GM21737 (cell line): ENCODE data around the gene CSAD.
"Not testable (repeated sequence)": the region's sequence is repeated elsewhere in the genome, so short reads cannot be mapped to it uniquely, and the experiment has no call there.

Experiments
- ATAC-seq: cut with Tn5 transposase; IDR thresholded peaks from one replicate; pipeline ENCODE4 v1.9.1; 2021; ENCODE audit warnings: mild to moderate bottlenecking, moderate library complexity; ENCODE audit not compliant: unreplicated experiment

Gene CSAD

DNA sequence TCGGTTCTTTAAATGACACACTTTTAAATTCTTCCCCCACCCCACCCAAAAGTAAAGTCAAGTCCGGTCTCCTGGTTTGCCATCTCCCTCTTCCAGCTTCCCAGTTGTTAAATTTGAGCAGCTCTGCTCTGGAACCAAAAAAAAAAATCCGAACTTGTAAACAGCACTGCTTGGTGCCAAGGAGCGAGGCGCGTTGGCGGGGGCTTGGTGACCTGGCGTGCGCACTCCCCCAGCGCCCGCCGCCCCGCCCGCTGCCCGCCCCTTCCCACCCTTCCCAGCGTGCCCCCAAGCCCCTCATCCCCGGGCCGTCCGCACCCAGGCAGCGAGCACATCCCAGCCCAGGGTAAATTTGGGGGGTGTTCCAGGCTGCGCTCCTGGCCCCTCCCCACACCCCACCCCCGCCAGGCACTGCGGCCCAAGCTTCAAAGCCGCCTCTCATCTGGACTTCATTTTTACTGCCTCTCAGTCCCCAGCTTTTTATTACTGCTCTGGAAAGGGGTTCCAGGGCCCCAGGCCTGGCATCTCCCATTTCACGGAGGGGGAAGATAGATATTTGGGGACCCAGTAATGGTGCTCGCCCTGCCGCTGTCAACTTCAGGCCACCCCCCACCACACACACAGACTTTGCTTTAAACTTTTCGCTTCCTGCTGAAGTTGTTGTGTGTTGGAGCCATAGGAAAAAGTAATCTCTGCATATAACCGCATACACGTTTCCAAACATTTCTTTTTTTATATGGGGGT, 38.0 kb upstream of the CSAD start:
- ATAC-seq, result no peak

DNA sequence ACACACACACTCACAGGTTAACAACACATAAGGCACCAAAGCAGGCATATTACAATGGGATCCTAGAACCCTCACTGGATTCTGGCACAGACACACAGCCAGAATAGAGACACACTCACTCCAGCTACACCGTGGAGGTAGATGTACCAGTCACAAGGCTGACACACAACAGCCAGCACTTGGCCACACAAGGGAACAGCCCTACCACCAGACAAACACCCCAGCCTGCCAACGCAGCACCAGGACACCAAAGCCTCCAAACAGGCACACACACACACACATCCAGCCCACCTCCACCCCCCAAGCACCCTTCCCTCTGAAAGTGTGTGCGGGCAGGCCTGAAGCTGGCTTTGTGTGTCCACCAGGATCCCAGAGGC, 37.2 kb upstream of the CSAD start:
- ATAC-seq, result no peak

GRCh38 chr12:53217051-53217930, 36.6 kb upstream of the CSAD start:
- ATAC-seq, result no peak

DNA sequence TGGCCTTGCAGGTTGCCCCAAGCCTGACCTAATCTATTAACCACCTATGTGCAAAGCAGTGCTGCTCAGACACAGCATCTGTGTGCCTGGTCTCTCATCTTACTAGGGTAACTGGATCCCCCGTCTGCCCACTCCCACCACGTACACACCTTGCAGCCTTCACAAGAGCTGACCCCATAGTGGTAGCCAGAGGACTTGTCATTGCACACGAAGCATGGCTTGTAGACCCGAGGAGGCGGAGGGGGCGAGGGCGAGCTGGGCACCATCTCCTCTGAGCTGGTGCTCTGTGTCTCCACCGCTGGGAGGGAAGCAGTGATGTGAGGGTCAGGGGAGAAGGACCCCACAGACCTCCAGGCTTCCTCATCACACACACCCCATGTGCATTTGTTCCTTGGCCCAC, 34.8 kb upstream of the CSAD start:
- no peak for ATAC-seq

- ATAC-seq, result no peak
Observed at GRCh38 chr12:53214687-53215455, 34.1 kb upstream of the CSAD start.

GRCh38 chr12:53214221-53214620, 33.5 kb upstream of the CSAD start:
- no peak for ATAC-seq

DNA sequence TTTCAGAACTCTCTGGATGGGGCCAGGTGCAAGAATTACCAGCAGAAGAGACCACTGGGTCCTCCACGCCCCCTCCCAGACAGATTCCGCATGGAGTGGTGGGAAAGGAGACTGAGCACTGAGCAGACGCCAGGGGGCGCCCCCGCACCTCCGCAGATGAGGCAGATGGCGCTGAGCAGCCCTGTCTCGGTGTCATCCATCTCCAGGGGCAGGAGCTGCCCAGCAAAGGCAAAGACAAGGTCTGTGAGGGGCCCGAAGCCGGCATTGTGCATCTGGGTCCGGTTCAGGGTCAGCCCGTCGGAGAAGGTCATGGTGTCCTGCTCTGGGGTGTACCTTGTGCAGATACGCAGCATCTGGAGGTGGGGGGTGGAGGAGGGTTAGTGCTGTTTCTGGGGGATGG, 32.6 kb upstream of the CSAD start:
- ATAC-seq, result no peak

GRCh38 chr12:53212931-53213330, 32.2 kb upstream of the CSAD start:
- no peak for ATAC-seq

- ATAC-seq, result no peak
Observed at GRCh38 chr12:53211476-53212381, 31.0 kb upstream of the CSAD start.

- ATAC-seq, result no peak
Observed at GRCh38 chr12:53210843-53211242, 30.1 kb upstream of the CSAD start.

DNA sequence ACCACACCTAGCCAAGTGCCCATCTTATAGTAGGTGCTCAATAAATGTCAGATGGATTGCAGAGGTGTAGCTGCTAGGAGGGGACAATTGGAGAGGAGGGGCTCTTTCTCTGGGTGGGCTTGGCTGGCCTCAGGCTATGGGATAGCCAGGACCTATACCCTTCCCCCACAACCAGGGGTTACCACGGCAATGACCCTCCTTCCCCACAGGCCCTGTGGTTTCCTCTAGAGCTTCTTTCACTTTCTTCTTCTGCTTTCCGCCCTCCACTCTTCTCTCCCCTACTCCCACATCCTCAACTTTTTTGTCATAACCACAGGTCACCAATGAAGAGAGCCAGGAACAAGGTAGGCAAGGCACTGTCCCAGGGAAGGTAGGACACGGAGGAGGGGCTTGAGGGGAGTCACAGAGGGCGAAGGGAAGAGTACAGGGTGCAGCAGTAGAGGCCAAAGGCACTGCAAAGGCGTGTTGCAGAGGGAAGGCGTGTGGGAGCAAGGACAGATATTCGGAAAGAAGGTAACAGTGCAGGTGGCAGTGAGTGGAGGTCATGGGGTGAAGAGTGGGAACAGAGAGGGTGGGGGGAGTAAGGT, 28.2 kb upstream of the CSAD start:
- peak; percentile 35 for ATAC-seq

- no peak for ATAC-seq
Observed at GRCh38 chr12:53208435-53208834, 27.7 kb upstream of the CSAD start.

DNA sequence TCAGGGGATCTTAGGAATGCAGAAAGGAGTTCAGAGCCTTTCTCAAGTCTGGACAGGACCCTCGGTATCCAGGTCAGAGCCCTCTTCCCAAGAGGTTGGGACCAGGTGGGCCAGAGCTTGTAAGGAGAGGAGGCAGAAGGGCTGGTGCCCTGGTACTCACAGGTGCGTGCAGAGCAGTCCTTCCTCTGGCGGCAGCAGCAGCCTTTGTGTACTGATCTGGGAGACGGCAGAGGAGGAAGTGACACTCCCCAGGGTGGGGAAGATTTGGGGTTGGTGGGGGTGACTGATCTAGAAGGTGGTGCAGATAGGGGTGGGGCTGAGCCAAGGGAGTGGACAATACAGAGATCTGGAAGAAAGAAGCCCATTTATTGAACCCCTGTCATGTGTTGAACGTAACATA, 26.3 kb upstream of the CSAD start, which contains the start of gene ITGB7:
Gene ITGB7 (minus strand): TSS at position 210 of the 400 bp plus-strand sequence. CDS start 6,808 bp downstream, outside the sequence.
- peak; percentile 49 for ATAC-seq

GRCh38 chr12:53205747-53206419, 25.2 kb upstream of the CSAD start:
- ATAC-seq, result peak; percentile 64

GRCh38 chr12:53204351-53204750, 23.6 kb upstream of the CSAD start:
- ATAC-seq, result no peak

- ATAC-seq, result not testable (repeated sequence)
Observed at GRCh38 chr12:53202316-53202715, 21.6 kb upstream of the CSAD start.

GRCh38 chr12:53201639-53202038, 20.9 kb upstream of the CSAD start:
- no peak for ATAC-seq

DNA sequence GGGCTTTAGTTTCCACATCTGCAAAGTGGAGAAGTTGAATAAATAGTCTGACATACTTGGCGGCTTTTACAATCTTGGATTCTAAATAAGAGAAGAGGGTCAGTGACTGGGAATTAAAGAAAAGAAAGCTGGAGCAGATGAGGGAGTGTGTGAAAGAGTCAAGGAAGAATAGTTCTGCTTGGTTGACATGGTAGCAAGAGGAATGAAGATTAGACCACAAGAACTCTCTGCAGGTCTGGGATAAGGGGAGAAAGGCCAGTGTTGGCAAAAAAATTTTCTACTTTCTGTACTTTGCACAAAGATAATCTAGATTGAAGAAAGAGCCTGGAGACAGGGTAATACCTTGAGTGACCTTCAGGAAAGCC, 20.4 kb upstream of the CSAD start:
- no peak for ATAC-seq

DNA sequence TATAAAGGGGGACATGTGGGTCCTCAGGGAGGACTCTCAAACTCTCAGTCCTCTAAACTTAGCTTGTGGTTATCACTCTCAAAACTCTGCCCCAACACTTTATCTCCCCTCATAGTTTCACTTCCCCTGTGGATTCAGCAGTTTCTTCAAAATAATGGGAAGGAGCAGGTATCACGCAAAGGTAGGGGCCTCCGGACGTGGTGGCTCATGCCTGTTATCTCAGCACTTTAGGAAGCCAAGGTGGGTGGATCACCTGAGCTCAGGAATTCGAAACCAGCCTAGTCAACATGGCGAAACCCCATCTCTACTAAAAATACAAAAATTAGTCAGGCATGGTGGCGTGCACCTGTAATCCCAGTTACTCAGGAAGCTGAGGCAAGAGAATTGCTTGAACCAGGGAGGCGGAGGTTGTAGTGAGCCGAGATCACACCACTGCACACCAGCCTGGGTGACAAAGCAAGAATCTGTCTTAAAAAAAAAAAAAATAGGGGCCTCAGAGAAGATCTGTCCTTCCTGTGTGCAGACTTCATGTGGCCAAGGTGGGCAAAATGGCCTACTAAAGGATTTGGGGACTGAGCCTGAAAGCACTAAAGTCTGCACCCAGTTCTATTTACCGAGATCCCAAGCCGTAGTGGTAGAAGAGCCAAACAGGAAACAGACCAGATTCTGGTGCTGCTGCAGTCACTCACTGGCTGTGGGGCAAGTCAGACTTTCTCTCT, 19.9 kb upstream of the CSAD start:
- ATAC-seq, result peak; percentile 48
